GM12874 (cell line): ENCODE measurements around the gene AAMDC.

Experiments used
- TF ChIP-seq, protein P1 (sequence below): IDR thresholded peaks from 2 replicates; pipeline ENCODE4 v1.5.1; 2011; ENCODE audit warnings: low read depth, mild to moderate bottlenecking, control low read depth, low read length, moderate library complexity; ENCODE audit not compliant: insufficient read depth

AAMDC gene

DNA sequence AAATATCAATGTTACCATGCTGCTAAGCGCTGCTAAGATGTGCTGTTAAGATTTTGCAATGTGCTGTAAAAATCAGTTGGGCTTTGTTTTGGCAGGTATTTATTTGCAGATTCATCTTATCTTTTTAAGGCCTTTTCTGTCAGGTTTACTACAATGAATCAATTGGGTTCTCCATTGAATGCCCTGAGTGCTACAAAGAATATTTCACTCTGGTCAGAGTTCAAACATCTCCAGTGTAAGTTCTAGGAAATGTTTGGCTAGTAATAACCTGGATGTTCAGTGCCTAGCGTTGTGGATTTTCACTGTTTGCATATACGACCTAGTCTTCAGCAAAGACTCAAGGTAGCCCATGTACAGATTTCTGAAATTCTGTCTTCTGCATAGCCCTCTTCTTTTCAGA is 36.4 kb upstream of the AAMDC start:
- TF ChIP-seq, protein P1, sequence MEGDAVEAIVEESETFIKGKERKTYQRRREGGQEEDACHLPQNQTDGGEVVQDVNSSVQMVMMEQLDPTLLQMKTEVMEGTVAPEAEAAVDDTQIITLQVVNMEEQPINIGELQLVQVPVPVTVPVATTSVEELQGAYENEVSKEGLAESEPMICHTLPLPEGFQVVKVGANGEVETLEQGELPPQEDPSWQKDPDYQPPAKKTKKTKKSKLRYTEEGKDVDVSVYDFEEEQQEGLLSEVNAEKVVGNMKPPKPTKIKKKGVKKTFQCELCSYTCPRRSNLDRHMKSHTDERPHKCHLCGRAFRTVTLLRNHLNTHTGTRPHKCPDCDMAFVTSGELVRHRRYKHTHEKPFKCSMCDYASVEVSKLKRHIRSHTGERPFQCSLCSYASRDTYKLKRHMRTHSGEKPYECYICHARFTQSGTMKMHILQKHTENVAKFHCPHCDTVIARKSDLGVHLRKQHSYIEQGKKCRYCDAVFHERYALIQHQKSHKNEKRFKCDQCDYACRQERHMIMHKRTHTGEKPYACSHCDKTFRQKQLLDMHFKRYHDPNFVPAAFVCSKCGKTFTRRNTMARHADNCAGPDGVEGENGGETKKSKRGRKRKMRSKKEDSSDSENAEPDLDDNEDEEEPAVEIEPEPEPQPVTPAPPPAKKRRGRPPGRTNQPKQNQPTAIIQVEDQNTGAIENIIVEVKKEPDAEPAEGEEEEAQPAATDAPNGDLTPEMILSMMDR: no peak

DNA sequence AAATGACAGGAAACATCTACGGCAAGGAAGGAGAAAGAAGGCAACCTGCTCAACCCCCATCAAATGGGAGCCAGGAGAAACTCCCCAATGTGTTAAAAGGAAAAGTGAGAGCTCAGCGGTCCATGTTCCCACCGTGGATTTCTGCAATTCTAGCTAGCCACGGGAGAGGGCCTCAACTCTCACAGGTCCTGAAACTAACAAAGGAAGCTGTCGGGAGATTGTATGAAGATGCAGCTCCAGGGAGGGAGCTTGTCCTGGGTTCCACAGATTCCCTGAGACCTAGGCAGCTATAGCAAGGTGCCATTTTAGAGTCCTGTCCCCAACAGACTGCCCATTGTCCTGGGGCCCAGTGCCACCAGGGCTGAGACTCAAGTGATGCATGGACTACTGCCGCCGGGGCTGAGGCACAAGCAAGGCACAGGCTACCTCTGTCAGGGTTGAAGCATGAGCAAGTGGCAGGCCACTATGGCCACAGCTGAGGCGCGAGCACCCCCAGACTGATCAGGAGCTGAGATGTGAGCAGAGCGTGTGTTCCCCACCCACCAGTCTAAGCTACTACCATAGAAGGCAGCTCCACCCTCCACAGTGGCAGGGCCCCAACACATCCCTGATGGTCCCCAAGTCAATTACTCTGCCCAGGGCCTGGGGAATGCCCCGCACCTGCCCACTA is 31.7 kb upstream of the AAMDC start:
- TF ChIP-seq, protein P1: no peak

DNA sequence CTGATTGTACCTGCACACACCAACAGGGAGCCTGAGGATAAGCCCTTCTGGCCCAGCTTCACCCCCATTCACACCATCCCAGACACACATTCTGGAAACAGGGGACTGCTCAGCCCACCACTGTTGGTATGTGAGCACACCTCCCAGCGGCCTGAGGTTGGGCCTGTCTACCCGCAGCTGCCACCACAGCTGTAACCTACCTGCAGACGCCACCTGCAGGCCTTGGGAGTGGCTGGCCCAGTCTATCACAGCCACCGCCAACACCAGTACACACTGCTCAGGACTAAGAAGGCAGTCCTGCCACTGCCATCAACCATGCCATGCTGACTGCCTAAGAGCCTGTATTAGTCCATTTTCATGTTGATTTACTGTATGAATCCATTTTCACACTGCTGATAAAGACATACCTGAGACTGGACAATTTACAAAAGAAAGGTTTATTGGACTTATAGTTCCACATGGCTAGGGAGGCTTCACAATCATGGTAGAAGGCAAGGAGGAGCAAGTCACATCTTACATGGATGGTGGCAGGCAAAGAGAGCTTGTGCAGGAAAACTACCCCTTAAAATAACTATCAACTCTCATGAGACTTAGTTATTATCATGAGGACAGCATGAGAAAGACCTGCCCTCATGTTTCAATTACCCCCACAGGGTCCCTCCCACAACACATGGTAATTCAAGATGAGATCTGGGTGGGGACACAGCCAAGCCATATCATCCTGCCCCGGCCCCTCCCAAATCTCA is 31.0 kb upstream of the AAMDC start:
- TF ChIP-seq, protein P1: no peak

DNA sequence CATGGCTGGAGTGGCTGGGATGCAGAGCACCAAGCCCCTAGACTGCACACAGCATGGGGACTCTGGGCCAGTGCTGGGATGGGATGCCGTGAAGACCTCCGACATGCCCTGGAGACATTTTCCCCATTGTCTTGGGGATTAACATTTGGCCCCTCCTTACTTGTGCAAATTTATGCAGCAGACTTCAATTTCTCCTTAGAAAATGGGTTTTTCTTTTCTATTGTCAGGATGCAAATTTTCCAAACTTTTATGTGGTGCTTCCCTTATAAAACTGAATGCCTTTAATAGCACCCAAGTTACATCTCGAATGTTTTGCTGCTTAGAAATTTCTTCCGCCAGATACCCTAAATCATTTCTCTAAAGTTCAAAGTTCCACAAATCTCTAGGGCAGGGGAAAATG is 29.6 kb upstream of the AAMDC start:
- TF ChIP-seq, protein P1: no peak

DNA sequence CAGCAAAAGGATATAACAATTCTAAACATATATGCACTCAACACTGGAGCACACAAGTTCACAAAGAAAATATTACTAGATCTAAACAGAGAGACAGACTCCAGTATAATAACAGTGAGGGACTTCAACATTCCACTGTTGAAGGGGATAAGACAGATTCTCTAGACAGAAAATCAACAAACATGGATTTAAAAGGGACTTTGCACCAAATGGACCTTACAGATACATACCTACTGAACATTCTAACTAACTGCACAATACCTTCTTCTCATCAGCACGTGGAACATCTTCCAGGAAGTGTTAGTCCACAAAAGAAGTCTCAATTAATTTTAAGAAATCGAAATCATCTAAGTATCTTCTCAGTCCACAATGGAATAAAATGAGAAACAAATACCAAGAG is 27.0 kb upstream of the AAMDC start:
- TF ChIP-seq, protein P1: no peak

GRCh38 chr11:77799338-77799737 is 21.6 kb upstream of the AAMDC start:
- TF ChIP-seq, protein P1: no peak

DNA sequence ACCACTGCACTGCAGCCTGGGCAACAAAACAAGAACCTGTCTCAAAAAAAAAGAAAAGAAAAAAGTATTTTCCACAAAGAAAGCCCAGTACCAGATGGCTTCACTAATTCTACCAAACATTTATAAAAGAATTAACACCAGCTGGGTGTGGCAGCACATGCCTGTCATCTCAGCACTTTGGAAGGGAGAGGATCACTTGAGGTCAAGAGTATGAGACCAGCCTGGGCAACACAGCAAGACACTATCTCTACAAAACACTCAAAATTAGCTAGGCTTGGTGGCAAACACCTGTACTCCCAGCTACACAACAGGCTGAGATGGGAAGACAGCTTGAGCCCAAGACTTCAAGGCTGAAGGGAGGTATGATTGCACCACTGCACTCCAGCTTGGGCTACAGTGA is 20.5 kb upstream of the AAMDC start:
- TF ChIP-seq, protein P1: no peak
